Activated CD4-positive, alpha-beta T cell treated with anti-CD3 and anti-CD28 coated beads, Interleukin-2, amount 50 U/mL, for 24 hours (primary cell): ENCODE measurements around the gene TOR2A.
A peak's percentile ranks its signal among the peaks of the same experiment; 100 is the strongest.
"Not testable (repeated sequence)": the region's sequence is repeated elsewhere in the genome, so short reads cannot be mapped to it uniquely, and the experiment has no call there.

ENCODE experiments used
- DNase-seq, 2 donors: peaks; one replicate each; pipeline ENCODE4 v3.0.0-alpha.2; 2020; ENCODE audit warnings: low read depth in 1 of 2, low spot score in 1 of 2

TOR2A gene

GRCh38 chr9:127734747-127735529, at the start of gene TOR2A:
TSS of gene TOR2A (minus strand) at chr9:127735294. CDS start at chr9:127735270, 24 bp downstream.
- peak; percentile 96 to 97 for DNase-seq

GRCh38 chr9:127783111-127784008, 48.3 kb upstream of the TOR2A start:
- DNase-seq, result peak; percentile 31 to 49

GRCh38 chr9:127781806-127782205, 46.7 kb upstream of the TOR2A start:
- DNase-seq, result no peak

- not testable (repeated sequence) for DNase-seq
Observed at GRCh38 chr9:127780909-127781308, 45.8 kb upstream of the TOR2A start.

GRCh38 chr9:127780126-127780885, 45.2 kb upstream of the TOR2A start:
- no peak for DNase-seq

GRCh38 chr9:127779136-127779981, 44.3 kb upstream of the TOR2A start:
- peak; percentile 39 to 55 for DNase-seq

GRCh38 chr9:127778280-127779135, 43.4 kb upstream of the TOR2A start, which contains the start of gene SH2D3C:
TSS of gene SH2D3C (minus strand) at chr9:127778666. CDS start at chr9:127778627, 39 bp downstream.
- peak in 1 of 2 donors; percentile 36 for DNase-seq

- no peak for DNase-seq
Observed at GRCh38 chr9:127777368-127777980, 42.4 kb upstream of the TOR2A start.

- DNase-seq, result no peak
Observed at GRCh38 chr9:127776924-127777289, 41.8 kb upstream of the TOR2A start.

- DNase-seq, result peak; percentile 36 to 63
Observed at GRCh38 chr9:127776195-127776923, 41.3 kb upstream of the TOR2A start.

- no peak for DNase-seq
Observed at GRCh38 chr9:127773981-127774380, 38.9 kb upstream of the TOR2A start.

- DNase-seq, result no peak
Observed at GRCh38 chr9:127773272-127773671, 38.2 kb upstream of the TOR2A start.

GRCh38 chr9:127772603-127773002, 37.5 kb upstream of the TOR2A start:
- DNase-seq, result no peak

GRCh38 chr9:127771570-127772189, 36.6 kb upstream of the TOR2A start:
- DNase-seq, result no peak

GRCh38 chr9:127770905-127771569, 35.9 kb upstream of the TOR2A start:
- DNase-seq, result peak; percentile 94

GRCh38 chr9:127770583-127770904, 35.5 kb upstream of the TOR2A start:
- no peak for DNase-seq

GRCh38 chr9:127769929-127770582, 35.0 kb upstream of the TOR2A start:
- DNase-seq, result no peak
